GM15510 (cell line): Measurements from ENCODE around the gene EHMT1.
A peak's percentile ranks its signal among the peaks of the same experiment; 100 is the strongest.

Source experiments
- POLR2A ChIP-seq: IDR thresholded peaks from 3 replicates; pipeline ENCODE4 v1.6.1; 2011; ENCODE audit warnings: borderline replicate concordance; ENCODE audit not compliant: insufficient read length; ENCODE audit errors: extremely low read depth

The EHMT1 gene

DNA sequence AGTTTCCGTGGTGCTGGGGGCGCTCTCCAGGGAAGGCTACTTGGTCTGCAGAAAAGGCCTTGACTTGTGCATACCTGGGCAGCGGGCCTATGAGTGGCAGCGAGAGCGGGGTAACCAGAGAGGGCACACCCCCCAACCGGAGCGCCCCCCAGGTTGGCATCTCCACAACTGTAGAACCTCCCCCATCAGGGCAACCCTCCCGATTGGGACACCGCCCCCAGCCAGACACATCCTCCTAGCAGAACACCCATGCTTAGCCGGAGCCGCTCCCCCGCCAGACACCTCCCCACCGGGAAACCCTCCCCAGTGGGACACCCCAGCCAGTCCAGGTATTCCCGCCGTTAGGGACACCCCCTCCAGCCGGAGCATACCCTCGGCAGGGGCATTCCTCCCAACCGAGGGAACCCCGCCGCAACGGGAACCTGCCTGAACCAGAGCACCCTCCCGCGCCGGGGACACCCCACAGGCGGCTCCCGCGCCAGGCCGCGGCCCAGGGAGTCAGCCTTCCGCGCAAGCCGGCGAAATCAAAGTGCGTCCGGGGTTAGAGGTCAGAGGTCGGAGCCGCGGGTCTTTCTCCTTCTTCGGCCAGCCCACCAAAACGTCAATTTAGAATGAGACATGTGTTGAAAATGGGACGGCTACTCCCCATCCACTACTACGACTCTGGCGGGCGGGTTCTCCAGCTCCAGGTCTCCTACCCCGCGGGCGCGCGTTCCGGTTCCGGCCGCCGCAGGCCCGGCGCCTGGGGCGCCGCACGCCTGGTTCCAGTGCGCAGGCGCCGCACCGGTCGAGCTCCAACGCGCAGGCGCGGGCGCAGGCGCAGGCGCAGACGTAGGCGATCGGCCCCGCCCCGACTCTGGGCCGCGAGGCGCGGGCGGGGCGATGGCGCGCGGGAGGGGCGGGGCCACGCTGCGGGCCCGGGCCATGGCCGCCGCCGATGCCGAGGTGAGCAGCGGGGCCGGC, at the start of gene EHMT1:
TSS of gene EHMT1 (plus strand) at position 901 of the 963 bp plus-strand sequence. CDS start at position 925, 24 bp downstream.
- peak; percentile 70 for TF ChIP-seq POLR2A

DNA sequence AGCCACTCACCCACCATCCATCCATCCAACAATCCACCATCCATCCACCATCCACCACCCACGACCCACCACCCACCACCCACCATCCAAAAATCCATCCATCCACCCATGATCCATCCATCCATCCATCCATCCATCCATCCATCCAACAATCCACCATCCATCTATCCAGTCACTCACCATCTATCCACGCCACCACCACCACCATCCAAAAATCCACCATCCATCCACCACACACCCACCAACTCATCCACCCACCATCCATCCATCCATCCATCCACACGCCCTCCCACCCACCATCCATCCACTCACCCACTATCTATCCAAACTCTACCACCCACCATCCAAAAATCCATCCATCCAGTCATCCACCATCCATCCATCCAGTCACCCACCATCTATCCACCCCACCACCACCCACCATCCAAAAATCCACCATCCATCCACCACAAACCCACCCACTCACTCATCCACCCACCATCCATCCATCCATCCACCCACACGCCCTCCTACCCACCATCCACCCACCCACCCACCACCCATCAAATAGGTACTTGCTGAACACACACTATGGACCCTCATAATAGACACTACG, 49.1 kb upstream of the EHMT1 start:
- no peak for TF ChIP-seq POLR2A

DNA sequence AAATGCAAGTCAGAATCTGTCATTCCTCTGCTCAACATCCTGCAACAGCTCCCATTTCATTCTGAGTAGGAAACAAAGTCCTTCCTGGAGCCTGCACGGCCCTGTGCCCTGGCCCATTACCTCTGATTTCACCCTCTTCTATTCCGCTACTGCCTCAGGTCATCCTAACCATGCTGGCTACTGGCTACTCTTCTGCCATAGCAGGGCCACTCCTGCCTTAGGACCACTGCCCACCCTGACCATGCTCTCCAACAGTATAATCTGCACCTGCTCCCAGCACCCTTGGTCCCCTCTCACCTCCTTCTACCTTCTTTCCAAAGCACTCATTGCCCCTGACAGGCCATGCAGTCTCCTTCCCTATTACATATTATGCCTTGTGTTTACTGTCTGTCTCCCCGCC, 48.2 kb upstream of the EHMT1 start:
- no peak for TF ChIP-seq POLR2A

DNA sequence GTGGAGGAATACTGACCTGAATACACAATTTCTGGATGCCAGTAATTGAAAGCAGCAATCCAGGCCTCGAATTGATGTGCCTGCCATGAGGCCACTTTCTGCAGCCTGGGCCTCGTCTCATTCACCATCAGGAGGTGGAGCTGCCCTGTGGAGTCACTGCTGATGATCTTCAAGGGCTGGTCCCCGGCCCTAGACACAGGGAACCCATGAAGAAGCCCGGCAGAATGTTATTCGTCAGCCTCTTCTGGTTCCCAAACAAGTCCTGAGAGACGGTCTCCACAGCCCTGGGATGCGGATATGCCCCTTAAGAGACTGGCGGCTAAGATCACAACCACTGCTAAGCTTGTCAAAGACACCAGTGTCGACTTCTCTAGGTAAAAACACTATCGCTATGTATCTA, 44.6 kb upstream of the EHMT1 start:
- TF ChIP-seq POLR2A, result no peak

DNA sequence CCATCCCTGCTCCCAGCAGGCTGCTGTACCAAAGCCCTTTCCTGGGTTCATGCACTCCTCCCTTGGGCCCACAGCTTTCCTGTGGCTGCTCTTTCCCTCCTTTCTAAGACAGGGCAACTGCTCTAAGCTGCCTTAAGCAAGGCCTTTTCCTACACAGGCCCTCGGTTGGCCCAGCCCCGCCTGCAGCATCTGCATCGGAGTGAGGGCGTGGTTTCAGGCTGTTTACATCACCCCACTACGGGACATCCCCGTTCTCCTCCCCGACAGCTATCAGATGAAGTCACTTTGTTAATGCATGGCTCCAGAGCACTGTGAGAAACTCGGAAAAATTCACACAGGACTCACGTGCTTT, 43.5 kb upstream of the EHMT1 start:
- no peak for TF ChIP-seq POLR2A

DNA sequence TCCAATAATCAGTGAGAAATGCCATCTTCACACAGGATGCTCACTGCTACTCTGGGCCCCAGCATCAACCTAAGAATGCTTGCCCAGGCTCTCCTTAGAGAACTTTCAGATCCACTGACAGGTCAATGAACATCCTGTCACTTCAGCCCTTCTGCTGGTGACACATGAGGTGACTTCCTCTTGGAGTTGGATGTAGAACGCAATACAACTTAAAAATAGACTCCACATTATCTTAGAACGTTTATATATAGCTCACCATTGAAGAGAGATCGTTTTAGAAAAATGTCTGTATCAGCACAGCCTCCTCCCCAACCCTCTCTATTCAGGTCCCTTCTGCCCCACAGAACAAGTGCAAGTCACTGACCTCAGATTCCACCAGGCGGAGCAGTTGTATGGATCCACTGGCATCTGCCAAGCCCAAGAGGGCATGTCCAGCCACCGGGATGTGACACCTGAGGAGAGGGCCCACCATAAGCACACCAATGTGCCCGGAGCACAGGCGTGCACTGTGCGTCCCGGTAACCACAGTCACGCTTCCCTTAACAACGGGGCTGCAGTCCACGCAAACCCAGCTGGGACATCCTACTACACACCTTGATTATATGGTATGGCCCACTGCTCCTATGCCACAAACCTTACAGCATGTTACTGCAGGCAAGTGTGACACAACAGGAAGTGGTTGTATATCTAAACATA, 42.9 kb upstream of the EHMT1 start:
- TF ChIP-seq POLR2A, result no peak

DNA sequence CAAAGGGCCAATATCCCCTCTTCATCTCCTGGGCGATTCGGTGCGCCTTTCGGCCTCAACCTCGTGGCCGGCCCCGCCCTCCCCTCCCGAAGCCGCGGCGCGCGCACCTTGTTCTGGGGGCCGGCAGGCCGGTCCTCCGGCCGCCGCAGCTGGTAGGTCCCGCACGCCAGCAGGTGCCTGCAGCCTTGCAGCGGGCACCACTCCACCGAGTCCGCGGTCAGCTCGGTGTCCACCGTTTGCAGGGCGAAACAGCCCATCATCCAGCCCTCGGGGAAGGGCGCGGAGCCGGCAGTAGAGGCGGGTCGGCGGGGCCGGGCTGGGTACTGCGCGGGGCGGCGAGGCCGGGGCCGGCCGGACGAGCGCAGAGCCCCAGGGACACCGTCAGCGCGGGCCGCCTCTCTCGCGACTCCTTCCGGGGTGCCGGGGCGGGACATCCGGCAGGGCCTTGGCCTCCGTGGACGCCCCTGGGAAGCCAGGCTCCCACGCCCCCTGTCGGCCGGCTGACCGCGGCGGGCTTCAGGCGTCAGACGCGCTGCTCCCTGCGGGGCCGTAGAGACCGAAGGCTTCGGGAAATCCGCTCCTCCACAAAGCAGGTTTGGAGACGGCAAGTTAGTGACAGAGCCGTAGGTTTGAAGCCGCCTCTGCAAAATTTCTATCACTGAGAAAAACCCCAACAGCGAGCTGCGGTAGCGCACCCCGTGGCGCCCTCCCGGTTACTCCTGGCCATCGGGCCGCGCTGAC, 40.1 kb upstream of the EHMT1 start, which contains the start of gene DPH7:
TSS of gene DPH7 (minus strand) at position 408 of the 741 bp plus-strand sequence. CDS start at position 260, 148 bp downstream.
- TF ChIP-seq POLR2A, result peak; percentile 88

DNA sequence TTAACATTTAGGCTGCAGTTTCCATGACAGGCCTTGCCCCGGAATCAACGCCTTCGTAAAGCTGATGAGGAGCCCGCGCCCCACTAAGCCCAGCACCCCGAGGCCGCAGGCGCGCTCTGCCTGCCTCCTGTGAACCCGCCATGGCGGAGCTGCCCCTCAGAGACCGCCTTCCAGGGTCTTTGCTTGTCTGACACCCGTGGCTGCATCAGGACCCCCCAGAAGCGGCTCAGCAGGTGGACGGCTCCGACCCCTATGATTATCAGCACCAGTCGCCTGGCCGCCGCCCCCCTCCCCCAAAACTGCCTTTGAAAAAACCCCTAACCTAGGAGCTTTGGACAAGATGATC, 39.6 kb upstream of the EHMT1 start:
- TF ChIP-seq POLR2A, result no peak

DNA sequence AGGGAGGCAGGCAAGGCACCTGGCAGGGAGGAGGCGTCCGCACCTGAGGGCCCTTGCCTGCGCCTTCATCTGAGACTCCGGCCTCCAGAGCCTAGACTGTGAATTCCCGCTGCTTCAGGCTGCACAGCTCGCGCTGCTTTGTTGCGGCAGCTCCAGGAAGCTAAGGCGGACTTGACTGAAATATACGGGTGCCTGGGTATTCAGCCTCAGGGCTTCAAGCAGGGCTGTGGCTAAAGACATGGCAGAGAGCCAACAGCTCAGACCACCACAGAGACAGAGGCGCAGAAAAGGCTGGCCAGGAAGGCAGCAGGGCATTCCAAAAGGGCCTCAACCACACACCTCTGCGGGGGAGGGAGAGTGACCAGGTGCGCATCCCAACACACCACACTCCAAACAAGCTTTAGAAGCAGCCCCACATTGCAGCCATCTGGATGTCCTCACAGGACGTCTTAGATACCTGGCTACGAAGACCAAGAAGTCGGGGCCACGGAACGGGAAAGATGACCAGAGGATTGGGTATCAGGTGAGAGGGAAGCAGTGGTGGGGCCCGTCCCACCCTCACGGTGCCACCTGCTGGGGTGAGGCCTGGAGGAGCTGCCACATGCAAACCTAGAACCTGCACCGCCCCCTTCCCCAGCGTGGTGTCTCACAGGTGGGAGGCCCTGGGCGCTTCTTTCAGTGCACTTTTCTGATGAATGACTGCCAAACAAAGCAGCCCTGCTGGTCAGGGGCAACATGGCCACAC, 38.4 kb upstream of the EHMT1 start:
- TF ChIP-seq POLR2A, result no peak

DNA sequence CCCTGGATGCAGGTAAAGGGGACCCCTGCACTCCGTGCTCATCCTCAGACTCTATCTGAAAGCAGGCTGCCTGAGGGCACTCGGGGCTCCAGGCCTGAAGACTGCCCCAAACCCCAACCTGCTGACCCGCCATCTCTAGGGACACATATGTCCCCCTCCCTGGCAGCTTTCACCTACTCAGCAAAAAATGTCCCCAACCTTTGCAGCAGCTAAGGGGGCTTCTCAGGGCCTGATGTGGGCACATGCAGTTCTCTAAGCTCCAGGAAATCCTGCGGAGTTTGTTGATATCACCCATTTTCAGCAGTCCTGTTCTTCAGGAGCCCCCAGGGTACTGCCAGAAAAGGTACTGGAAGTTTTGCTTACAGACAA, 37.9 kb upstream of the EHMT1 start:
- no peak for TF ChIP-seq POLR2A

DNA sequence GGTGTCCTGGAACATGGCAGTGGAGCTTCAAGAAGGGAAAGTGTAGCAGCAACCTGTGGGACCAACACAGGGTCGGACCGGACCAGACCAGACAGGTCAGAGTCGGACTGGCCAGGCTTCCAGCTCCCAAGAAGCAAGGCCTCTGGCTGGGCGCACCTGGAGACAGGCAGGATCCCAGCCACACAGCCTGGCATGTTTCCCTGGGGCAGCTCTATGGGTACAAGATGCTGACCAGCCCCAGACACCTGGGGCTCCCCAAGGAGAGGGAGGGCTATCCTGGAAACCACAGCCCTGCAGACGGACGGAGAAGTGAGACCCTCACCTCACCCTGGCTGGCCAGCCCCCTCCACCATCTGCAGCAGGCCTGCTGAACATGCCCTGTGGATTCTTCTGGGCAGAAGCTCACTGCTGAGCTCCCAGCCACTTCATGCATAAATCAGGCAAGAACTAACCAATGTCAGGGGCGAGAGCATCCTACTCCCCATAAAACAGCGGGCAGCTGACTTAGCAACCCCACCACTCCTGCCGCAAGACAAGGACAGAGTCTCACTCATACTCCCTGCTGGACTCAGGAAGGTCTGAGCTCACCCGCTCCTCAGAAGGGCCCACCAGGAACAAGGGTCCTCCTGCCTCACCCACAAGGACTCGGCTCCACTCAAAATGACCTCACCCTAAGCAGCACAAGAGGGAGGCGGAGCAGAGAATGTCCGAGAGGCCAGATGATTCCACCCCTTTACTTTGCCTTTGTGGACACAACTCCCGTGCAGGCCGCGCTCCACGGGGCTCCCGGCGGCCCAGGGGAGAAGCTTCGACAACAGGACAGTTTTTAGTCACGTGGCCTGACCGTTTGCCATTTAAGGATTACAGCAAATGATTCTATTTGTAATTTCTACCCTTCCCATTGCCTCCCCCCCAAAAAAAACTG, 37.2 kb upstream of the EHMT1 start:
- no peak for TF ChIP-seq POLR2A

DNA sequence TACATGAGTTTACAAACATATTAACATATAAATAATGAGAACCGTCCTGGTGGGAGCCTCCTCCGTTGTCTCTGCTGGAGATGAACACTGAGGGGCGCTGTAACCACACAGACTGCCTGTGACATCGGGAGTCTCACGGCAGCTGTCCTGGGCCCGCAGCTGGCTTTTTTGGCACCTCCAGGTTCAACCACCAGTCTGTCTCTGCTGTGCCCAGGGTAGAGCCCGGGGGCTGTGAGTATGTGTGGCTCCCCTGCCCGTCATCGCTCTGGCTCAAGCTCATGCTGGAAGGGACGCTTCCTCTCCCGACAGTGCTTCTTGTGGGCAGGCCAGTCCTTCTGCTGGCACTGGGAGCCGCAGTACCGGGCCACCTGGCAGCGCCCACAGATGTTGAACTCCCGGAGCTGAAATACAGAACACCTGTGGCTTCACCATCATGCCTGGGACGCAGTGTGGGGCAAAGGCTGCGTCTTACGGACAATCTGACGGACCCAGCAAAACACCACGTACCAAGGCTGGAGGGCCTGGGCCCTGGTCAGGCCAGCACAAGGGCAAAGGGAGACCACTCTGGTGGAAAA, 36.4 kb upstream of the EHMT1 start:
- no peak for TF ChIP-seq POLR2A

DNA sequence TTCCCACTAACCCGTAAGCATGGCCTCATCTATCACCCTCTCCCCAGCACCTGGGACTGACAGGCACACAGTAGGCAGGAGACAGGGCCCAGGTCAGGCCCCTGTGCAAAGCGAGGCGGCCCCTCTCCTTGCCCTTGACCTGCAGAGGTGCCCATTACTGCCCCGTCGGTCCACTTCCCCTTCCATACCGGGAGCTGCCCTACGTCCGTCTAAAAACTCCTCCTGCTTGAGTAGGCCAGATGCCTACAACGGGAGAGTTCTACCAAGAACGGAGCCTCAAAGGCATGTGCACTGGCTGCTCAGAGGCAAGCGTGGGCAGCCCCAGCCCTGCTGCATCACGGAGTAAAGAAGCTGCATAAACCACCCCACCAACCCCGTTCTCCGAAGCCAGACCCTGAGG, 35.5 kb upstream of the EHMT1 start:
- no peak for TF ChIP-seq POLR2A
